Naive B cell (primary cell): ENCODE measurements around the gene AGAP5. TPM values are rescaled to one million over a fixed set of nuclear protein-coding genes. Genes with fewer than 3 reads are reported as not detected.

ENCODE experiments used
- ATAC-seq, 2 donors: fragments of 150-1000 bp; cut with Tn5 transposase; 2 replicates each; pipeline ENCODE4 v1.10.0; 2021; ENCODE audit warnings: low read depth in 2 of 2, mild to moderate bottlenecking in 2 of 2, moderate library complexity in 2 of 2
- DNase-seq: peaks from one replicate; pipeline ENCODE4 v3.0.0; 2022
- H3K27ac Mint-ChIP-seq, 6 donors: one replicate each; pipeline ENCODE4 v1.8.0; 2020 to 2022; ENCODE audit warnings: mild to moderate bottlenecking in 6 of 6, mixed read lengths in 6 of 6, moderate library complexity in 5 of 6, inconsistent platforms in 2 of 6
- H3K27me3 Mint-ChIP-seq, 3 donors: one replicate each; pipeline ENCODE4 v1.8.0; 2021 to 2022; ENCODE audit warnings: mixed read lengths in 3 of 3, mild to moderate bottlenecking in 1 of 3
- H3K36me3 Mint-ChIP-seq, 2 donors: one replicate each; pipeline ENCODE4 v1.8.0; 2020 to 2022; ENCODE audit warnings: mixed read lengths in 2 of 2, inconsistent platforms in 1 of 2, mild to moderate bottlenecking in 1 of 2
- H3K4me1 Mint-ChIP-seq, 3 donors: one replicate each; pipeline ENCODE4 v1.8.0; 2020 to 2022; ENCODE audit warnings: mixed read lengths in 3 of 3, inconsistent platforms in 1 of 3, mild to moderate bottlenecking in 1 of 3, moderate library complexity in 1 of 3
- H3K4me3 Mint-ChIP-seq, 8 donors: one replicate each; pipeline ENCODE4 v1.8.0; 2020 to 2022; ENCODE audit warnings: mild to moderate bottlenecking in 8 of 8, mixed read lengths in 8 of 8, moderate library complexity in 8 of 8, inconsistent platforms in 2 of 8
- H3K9me3 Mint-ChIP-seq, 7 donors: one replicate each; pipeline ENCODE4 v1.8.0; 2020 to 2022; ENCODE audit warnings: mixed read lengths in 7 of 7, mild to moderate bottlenecking in 5 of 7, inconsistent platforms in 2 of 7, moderate library complexity in 1 of 7
- polyA plus RNA-seq, 6 donors: library from polyadenylated mRNA; unstranded; fragments of 300-500 nt; fragmentation: Illumina TruSeq; gene quantifications; one replicate each; pipeline ENCODE4 v1.2.3, GENCODE V29; 2021; ENCODE audit warnings: low read depth in 6 of 6

Gene AGAP5
- polyA plus RNA-seq, 6 donors from 2014 or later, result 0.35 TPM; not detected in 5

- ATAC-seq (no peak), DNase-seq (no peak)
- no peaks in the 10 kb centered on the region for H3K27me3 Mint-ChIP-seq
- H3K4me3 Mint-ChIP-seq, result no peak within 1 kb of the TSS
- H3K9me3 Mint-ChIP-seq, result no peaks in the 10 kb centered on the region
- H3K27ac Mint-ChIP-seq, result peak within 1 kb of the TSS in 2 of 6 donors; percentile 17 to 44
- H3K4me1 Mint-ChIP-seq, result peaks cover 3 to 18% (median 4%) of the 10 kb centered on the region in 3 donors
- H3K36me3 Mint-ChIP-seq, result no peaks in the 10 kb centered on the region
Observed at GRCh38 chr10:73655990-73656298, 42.0 kb downstream of the AGAP5 start, which contains the start of gene SYNPO2L. Gene SYNPO2L, minus strand, starts transcription at chr10:73656029. Its CDS starts 107 bp downstream, at chr10:73655922.

DNA sequence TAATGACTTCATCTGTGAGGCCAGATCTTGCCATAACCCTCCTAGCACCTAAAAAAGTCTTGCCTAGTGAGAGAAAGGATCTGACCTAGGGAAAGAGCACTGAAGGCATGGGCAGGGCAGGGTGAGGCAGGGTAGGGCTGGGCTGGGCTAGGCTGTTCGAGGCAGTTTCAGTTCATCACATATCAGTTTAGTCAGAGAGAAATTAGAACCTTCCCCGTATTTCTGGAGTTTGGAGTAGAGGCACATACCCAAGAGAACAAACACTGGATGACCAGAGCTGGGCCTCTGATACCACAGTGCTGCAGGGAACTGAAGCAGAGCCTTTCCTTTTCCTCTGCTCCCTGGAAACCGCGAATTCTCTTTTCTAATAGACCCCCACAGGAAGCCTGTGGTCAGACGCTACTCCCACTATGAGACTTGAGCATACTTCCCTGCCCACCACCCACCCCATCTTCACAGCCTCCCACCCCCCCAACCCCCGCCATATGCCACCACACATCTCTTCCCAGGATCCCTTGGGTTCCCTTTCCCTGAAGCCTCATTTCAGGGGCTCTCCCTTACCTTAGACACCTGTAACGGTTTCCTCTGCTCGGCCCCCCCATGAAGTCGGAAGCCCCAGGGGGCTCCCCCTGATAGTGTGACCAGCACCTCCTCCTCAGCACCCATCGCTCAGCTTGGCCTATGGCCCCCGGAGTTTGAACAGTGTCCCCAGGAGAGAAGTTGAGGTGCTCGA lies 42.5 kb downstream of the AGAP5 start:
- H3K9me3 Mint-ChIP-seq, result no peaks in the 10 kb centered on the region
- peaks cover 7 to 22% (median 7%) of the 10 kb centered on the region in 3 donors for H3K4me1 Mint-ChIP-seq
- no peak for DNase-seq
- no peak for ATAC-seq
- no peaks in the 10 kb centered on the region for H3K27me3 Mint-ChIP-seq
- H3K4me3 Mint-ChIP-seq, result no peak overlapping the region
- no peak overlapping the region for H3K27ac Mint-ChIP-seq
- H3K36me3 Mint-ChIP-seq, result no peaks in the 10 kb centered on the region

GRCh38 chr10:73653701-73654100 lies 44.2 kb downstream of the AGAP5 start:
- Mint-ChIP-seq H3K36me3 (no peaks in the 10 kb centered on the region), H3K9me3 (no peaks in the 10 kb centered on the region), H3K27ac (no peak overlapping the region), H3K27me3 (peaks cover 0 to 10% (median 5%) of the 10 kb centered on the region in 3 donors), H3K4me3 (no peak overlapping the region), H3K4me1 (peaks cover 8 to 23% (median 11%) of the 10 kb centered on the region in 3 donors)
- no peak for DNase-seq
- no peak for ATAC-seq

- no peak for DNase-seq
- Mint-ChIP-seq H3K4me3 (no peak overlapping the region), H3K27me3 (peaks cover 0 to 11% (median 5%) of the 10 kb centered on the region in 3 donors), H3K27ac (peak overlapping the region in 1 of 6 donors; percentile 60), H3K36me3 (no peaks in the 10 kb centered on the region), H3K4me1 (peaks cover 8 to 26% (median 14%) of the 10 kb centered on the region in 3 donors), H3K9me3 (no peaks in the 10 kb centered on the region)
- no peak for ATAC-seq
Observed at GRCh38 chr10:73653195-73653594, 44.7 kb downstream of the AGAP5 start.

GRCh38 chr10:73650537-73651331 lies 47.2 kb downstream of the AGAP5 start:
- Mint-ChIP-seq H3K27ac (no peak overlapping the region), H3K4me1 (peaks cover 15 to 34% (median 22%) of the 10 kb centered on the region in 3 donors)
- peak in 1 of 2 donors; percentile 36 for ATAC-seq

GRCh38 chr10:73649876-73650536 lies 47.9 kb downstream of the AGAP5 start:
- Mint-ChIP-seq H3K4me3 (peak overlapping the region in 2 of 8 donors; percentile 2 to 59), H3K9me3 (no peaks in the 10 kb centered on the region), H3K36me3 (no peaks in the 10 kb centered on the region), H3K4me1 (peaks cover 15 to 27% (median 22%) of the 10 kb centered on the region in 3 donors), H3K27me3 (peaks cover 5 to 16% (median 8%) of the 10 kb centered on the region in 3 donors), H3K27ac (no peak overlapping the region)
- ATAC-seq (no peak), DNase-seq (no peak)

More at GRCh38 chr10:73650537-73651331, 47.2 kb downstream of the AGAP5 start:
- Mint-ChIP-seq H3K9me3 (no peaks in the 10 kb centered on the region), H3K36me3 (no peaks in the 10 kb centered on the region), H3K4me3 (peak overlapping the region in 2 of 8 donors; percentile 2 to 4), H3K27me3 (peaks cover 5 to 16% (median 8%) of the 10 kb centered on the region in 3 donors)
- no peak for DNase-seq

- DNase-seq (no peak), ATAC-seq (no peak)
- peaks cover 15 to 27% (median 24%) of the 10 kb centered on the region in 3 donors for H3K4me1 Mint-ChIP-seq
- peaks cover 5 to 16% (median 8%) of the 10 kb centered on the region in 3 donors for H3K27me3 Mint-ChIP-seq
- peak overlapping the region in 1 of 6 donors; percentile 5 for H3K27ac Mint-ChIP-seq
- no peaks in the 10 kb centered on the region for H3K36me3 Mint-ChIP-seq
- no peaks in the 10 kb centered on the region for H3K9me3 Mint-ChIP-seq
- H3K4me3 Mint-ChIP-seq, result peak overlapping the region in 7 of 8 donors; percentile 38 to 81 (median 61)
Observed at GRCh38 chr10:73648975-73649829, 48.7 kb downstream of the AGAP5 start.

DNA sequence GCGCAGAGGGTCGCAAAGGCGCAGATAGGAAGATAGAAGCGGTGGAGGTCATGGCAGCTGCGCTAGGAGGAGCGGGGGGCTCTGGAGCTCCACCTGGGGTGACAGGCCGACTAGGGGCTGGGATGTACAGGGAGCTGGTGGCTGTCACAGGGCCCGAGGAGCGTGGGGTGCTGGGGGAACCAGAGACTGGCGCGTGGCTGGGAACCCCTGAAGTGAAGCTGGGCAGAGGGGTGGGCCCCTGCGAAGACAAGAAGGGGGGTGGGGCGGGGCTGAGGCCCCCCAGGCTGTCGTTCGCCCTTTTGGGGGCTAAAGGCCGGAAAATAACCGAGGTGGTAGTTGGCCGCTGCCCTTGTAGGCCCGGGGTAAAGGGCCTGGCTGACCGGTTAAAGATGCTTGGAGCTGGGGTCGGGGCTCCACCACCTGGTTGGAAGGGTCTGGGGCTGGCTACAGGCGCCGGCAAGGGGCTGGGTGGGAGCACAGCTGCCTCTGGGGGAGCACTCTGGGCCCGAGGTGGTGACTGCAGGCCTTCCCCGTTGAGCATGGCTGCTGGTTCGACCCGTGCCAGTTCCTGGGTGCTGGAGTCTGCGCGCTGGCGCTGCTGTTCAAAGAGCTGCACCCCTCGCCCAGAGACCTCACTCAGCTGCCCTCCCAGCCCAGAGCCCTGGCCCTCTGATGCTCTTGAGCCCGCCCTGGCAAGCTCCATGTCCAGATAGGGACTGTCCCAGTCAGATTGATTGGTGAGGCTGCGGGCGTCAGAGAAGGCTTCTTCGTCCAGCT lies 49.8 kb downstream of the AGAP5 start:
- H3K4me1 Mint-ChIP-seq, result peaks cover 15 to 35% (median 28%) of the 10 kb centered on the region in 3 donors
- peak overlapping the region; percentile 65 to 91 (median 83) for H3K4me3 Mint-ChIP-seq
- no peak for DNase-seq
- no peaks in the 10 kb centered on the region for H3K9me3 Mint-ChIP-seq
- ATAC-seq, result peak; percentile 10 to 12
- peaks cover 5 to 16% (median 8%) of the 10 kb centered on the region in 3 donors for H3K27me3 Mint-ChIP-seq
- H3K27ac Mint-ChIP-seq, result peak overlapping the region in 2 of 6 donors; percentile 31 to 43
- H3K36me3 Mint-ChIP-seq, result no peaks in the 10 kb centered on the region

DNA sequence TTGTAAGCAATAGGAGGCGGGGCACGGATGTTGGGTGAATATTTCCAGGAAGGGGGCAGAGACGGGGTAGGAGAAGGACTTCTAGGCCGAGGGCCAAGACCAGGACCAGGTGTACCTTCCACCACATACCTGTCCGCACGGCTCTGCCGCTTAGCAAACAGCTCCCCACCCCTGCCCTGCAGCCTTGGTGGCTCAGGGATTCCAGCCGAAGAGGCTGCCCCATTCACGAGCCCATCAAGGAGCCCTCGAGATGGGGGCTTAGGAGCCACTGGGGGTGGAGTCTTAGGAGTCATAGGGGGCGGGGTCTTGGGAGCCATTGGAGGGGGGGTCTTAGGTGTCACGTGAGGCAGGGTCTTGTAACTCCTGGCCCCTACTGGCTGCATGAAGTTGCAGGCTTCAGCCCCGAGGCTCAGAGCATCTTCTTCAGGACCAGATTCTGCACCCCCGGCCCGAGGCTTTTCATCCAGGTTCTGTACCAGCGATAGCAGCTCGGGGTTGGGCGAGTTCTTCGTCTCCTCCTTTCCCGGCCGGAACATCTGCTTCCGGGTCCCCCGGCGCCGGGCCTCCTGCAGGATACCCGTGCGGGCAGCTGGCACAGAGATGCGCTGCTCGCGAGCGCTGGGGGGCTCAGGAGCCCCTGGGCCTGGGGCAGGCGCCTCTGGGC lies 50.6 kb downstream of the AGAP5 start:
- ATAC-seq (peak; percentile 13 to 25), DNase-seq (peak; percentile 12)
- H3K27ac Mint-ChIP-seq, result peak overlapping the region in 3 of 6 donors; percentile 24 to 64 (median 31)
- H3K4me3 Mint-ChIP-seq, result peak overlapping the region; percentile 65 to 91 (median 83)
- H3K9me3 Mint-ChIP-seq, result no peaks in the 10 kb centered on the region
- peaks cover 5 to 16% (median 8%) of the 10 kb centered on the region in 3 donors for H3K27me3 Mint-ChIP-seq
- H3K36me3 Mint-ChIP-seq, result no peaks in the 10 kb centered on the region
- peaks cover 11 to 35% (median 28%) of the 10 kb centered on the region in 3 donors for H3K4me1 Mint-ChIP-seq

DNA sequence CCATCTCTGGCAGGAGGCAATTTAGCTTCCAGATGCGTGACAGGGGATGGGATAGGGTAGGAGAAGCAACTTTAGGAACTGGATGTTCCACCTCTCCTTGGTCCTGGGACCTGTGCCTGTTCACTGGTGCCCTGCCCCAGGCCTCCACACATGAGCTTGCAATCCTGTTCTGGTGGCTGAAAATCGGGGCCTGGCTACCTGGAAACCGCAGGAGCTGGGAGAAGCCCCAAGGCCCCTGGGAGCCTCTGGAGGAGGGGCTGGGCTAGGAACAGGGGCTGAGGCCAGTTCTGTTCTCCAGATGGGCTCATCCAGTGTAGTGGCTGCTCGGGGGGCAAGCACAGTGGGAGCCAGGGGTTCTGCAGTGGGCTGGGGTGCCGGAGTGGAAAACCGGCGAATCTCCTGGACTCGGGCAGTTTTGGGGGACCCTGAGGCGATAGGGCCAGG lies 51.3 kb downstream of the AGAP5 start:
- Mint-ChIP-seq H3K27me3 (peaks cover 5 to 18% (median 8%) of the 10 kb centered on the region in 3 donors), H3K9me3 (no peaks in the 10 kb centered on the region), H3K4me1 (peaks cover 11 to 37% (median 28%) of the 10 kb centered on the region in 3 donors), H3K27ac (peak overlapping the region in 2 of 6 donors; percentile 64 to 78), H3K36me3 (no peaks in the 10 kb centered on the region), H3K4me3 (peak overlapping the region in 5 of 8 donors; percentile 10 to 91 (median 80))
- ATAC-seq, result no peak
- DNase-seq, result no peak

- H3K4me1 Mint-ChIP-seq, result peaks cover 7 to 28% (median 23%) of the 10 kb centered on the region in 3 donors
- H3K4me3 Mint-ChIP-seq, result peak overlapping the region in 1 of 8 donors; percentile 48
- peaks cover 5 to 25% (median 8%) of the 10 kb centered on the region in 3 donors for H3K27me3 Mint-ChIP-seq
- DNase-seq (no peak), ATAC-seq (no peak)
- peak overlapping the region in 1 of 6 donors; percentile 61 for H3K27ac Mint-ChIP-seq
- H3K9me3 Mint-ChIP-seq, result no peaks in the 10 kb centered on the region
- H3K36me3 Mint-ChIP-seq, result no peaks in the 10 kb centered on the region
Observed at GRCh38 chr10:73645251-73645650, 52.7 kb downstream of the AGAP5 start.
